SK-N-SH (cell line): ENCODE data around the gene ASTN2.

Experiments used
- EP300 ChIP-seq, 2 experiments: IDR thresholded peaks; 2 replicates each; pipeline versions ENCODE4 v1.4.0 to v1.6.1; 2012; ENCODE audit warnings: borderline replicate concordance in 1 of 2, low read depth in 1 of 2, low read length in 1 of 2
- EZH2phosphoT487 ChIP-seq: fragments of 200-600 bp; sonication (generic); IDR thresholded peaks from 2 replicates; pipeline ENCODE4 v1.6.1; 2017; ENCODE audit warnings: low read depth, mixed run types, mild to moderate bottlenecking, antibody characterized with exemption, moderate library complexity, borderline replicate concordance
- GABPA ChIP-seq: IDR thresholded peaks from 2 replicates; pipeline ENCODE4 v1.4.0; 2012; ENCODE audit warnings: low read depth, mild to moderate bottlenecking
- GATA2 ChIP-seq: sonication (generic); formaldehyde crosslinking; IDR thresholded peaks from 2 replicates; pipeline ENCODE4 v1.5.0; 2020; ENCODE audit warnings: mild to moderate bottlenecking, missing genetic modification reagents
- JUND ChIP-seq: IDR thresholded peaks from 2 replicates; pipeline ENCODE4 v1.4.0; 2012
- MEF2A ChIP-seq: IDR thresholded peaks from 2 replicates; pipeline ENCODE4 v1.4.0; 2012; ENCODE audit warnings: low read depth, borderline replicate concordance
- RFX5 ChIP-seq: IDR thresholded peaks from 2 replicates; pipeline ENCODE4 v1.6.1; 2012; ENCODE audit warnings: mild to moderate bottlenecking, improper control_type of control experiment, low read length
- TEAD4 ChIP-seq: IDR thresholded peaks from 2 replicates; pipeline ENCODE4 v1.4.0; 2012; ENCODE audit warnings: mild to moderate bottlenecking, borderline replicate concordance; ENCODE audit not compliant: insufficient read depth
- TF ChIP-seq, protein P1 (sequence below): fragments of 200-600 bp; sonication (generic); IDR thresholded peaks from 2 replicates; pipeline ENCODE4 v1.6.1; 2017; ENCODE audit warnings: antibody characterized with exemption, mild to moderate bottlenecking, moderate library complexity
- TF ChIP-seq, protein P2 (sequence below): IDR thresholded peaks from 2 replicates; pipeline ENCODE4 v1.4.0; 2012; ENCODE audit warnings: low read depth
- TF ChIP-seq, protein P3 (sequence below): fragments of 150-350 bp; IDR thresholded peaks from 2 replicates; pipeline ENCODE4 v1.6.1; 2017; ENCODE audit warnings: antibody characterized with exemption, low read length, low read depth, borderline replicate concordance
- TF ChIP-seq, protein P4 (sequence below): IDR thresholded peaks from 2 replicates; pipeline ENCODE4 v1.4.0; 2012; ENCODE audit warnings: low read depth, borderline replicate concordance
- TF ChIP-seq, protein P5 (sequence below): IDR thresholded peaks from 2 replicates; pipeline ENCODE4 v1.6.1; 2012; ENCODE audit warnings: mild to moderate bottlenecking, low read depth, low read length, moderate library complexity

DNA sequence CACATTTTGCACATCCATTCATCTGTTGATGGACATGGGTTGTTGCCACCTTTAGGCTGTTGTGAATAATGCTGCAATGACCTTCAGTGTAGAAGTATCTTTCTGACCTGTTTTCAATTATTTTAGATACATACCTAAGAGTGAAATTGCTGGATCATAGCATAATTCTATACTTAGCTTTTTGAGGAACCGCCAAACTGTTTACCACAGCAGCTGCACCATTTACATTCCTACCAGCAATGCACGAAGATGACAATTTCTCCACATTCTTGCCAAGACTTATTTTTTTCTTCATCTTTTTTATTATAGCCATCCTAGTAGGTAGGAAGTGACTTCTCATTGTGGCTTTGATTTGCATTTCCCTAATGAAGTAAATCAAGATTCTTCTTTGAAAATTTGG, 36.5 kb upstream of the ASTN2 start:
- TF ChIP-seq, protein P1, sequence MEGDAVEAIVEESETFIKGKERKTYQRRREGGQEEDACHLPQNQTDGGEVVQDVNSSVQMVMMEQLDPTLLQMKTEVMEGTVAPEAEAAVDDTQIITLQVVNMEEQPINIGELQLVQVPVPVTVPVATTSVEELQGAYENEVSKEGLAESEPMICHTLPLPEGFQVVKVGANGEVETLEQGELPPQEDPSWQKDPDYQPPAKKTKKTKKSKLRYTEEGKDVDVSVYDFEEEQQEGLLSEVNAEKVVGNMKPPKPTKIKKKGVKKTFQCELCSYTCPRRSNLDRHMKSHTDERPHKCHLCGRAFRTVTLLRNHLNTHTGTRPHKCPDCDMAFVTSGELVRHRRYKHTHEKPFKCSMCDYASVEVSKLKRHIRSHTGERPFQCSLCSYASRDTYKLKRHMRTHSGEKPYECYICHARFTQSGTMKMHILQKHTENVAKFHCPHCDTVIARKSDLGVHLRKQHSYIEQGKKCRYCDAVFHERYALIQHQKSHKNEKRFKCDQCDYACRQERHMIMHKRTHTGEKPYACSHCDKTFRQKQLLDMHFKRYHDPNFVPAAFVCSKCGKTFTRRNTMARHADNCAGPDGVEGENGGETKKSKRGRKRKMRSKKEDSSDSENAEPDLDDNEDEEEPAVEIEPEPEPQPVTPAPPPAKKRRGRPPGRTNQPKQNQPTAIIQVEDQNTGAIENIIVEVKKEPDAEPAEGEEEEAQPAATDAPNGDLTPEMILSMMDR, result no peak
- TF ChIP-seq JUND (no peak), GATA2 (no peak), MEF2A (no peak), GABPA (no peak), RFX5 (no peak), TEAD4 (no peak), EP300 (IDR thresholded peaks at IDR 0.05; ENCODE audit: borderline replicate concordance in 1 of 2, low read depth in 1 of 2, low read length in 1 of 2) (no peak), EZH2phosphoT487 (no peak)
- TF ChIP-seq, protein P2, sequence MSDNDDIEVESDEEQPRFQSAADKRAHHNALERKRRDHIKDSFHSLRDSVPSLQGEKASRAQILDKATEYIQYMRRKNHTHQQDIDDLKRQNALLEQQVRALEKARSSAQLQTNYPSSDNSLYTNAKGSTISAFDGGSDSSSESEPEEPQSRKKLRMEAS, result no peak
- TF ChIP-seq, protein P3, sequence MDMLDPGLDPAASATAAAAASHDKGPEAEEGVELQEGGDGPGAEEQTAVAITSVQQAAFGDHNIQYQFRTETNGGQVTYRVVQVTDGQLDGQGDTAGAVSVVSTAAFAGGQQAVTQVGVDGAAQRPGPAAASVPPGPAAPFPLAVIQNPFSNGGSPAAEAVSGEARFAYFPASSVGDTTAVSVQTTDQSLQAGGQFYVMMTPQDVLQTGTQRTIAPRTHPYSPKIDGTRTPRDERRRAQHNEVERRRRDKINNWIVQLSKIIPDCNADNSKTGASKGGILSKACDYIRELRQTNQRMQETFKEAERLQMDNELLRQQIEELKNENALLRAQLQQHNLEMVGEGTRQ, result no peak
- TF ChIP-seq, protein P4, sequence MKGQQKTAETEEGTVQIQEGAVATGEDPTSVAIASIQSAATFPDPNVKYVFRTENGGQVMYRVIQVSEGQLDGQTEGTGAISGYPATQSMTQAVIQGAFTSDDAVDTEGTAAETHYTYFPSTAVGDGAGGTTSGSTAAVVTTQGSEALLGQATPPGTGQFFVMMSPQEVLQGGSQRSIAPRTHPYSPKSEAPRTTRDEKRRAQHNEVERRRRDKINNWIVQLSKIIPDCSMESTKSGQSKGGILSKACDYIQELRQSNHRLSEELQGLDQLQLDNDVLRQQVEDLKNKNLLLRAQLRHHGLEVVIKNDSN, result no peak
- TF ChIP-seq, protein P5, sequence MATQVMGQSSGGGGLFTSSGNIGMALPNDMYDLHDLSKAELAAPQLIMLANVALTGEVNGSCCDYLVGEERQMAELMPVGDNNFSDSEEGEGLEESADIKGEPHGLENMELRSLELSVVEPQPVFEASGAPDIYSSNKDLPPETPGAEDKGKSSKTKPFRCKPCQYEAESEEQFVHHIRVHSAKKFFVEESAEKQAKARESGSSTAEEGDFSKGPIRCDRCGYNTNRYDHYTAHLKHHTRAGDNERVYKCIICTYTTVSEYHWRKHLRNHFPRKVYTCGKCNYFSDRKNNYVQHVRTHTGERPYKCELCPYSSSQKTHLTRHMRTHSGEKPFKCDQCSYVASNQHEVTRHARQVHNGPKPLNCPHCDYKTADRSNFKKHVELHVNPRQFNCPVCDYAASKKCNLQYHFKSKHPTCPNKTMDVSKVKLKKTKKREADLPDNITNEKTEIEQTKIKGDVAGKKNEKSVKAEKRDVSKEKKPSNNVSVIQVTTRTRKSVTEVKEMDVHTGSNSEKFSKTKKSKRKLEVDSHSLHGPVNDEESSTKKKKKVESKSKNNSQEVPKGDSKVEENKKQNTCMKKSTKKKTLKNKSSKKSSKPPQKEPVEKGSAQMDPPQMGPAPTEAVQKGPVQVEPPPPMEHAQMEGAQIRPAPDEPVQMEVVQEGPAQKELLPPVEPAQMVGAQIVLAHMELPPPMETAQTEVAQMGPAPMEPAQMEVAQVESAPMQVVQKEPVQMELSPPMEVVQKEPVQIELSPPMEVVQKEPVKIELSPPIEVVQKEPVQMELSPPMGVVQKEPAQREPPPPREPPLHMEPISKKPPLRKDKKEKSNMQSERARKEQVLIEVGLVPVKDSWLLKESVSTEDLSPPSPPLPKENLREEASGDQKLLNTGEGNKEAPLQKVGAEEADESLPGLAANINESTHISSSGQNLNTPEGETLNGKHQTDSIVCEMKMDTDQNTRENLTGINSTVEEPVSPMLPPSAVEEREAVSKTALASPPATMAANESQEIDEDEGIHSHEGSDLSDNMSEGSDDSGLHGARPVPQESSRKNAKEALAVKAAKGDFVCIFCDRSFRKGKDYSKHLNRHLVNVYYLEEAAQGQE, result no peak
